Psoas muscle (tissue), 8 donors: ENCODE results near the gene OR2L8. TPM values are rescaled to one million over a fixed set of nuclear protein-coding genes. Genes with fewer than 3 reads are reported as not detected.

Experiments
- ATAC-seq, 4 donors: fragments of 200-7000 bp; cut with Tn5 transposase; one replicate each; pipeline ENCODE4 v1.9.1; 2020; ENCODE audit warnings: moderate library complexity in 3 of 4, mild to moderate bottlenecking in 2 of 4
- DNase-seq, 2 donors: peaks; one replicate each; pipeline ENCODE4 v3.0.0-alpha.2; 2020
- H3K27ac ChIP-seq: fragments of 200-600 bp; one replicate; pipeline ENCODE4 v1.8.0; 2022
- H3K27me3 ChIP-seq, 3 donors: fragments of 200-600 bp in 1 of 3; one replicate each; pipeline versions ENCODE4 v1.6.1 to v1.8.0; 2013 to 2022; ENCODE audit warnings: low read length in 2 of 3, mild to moderate bottlenecking in 2 of 3, moderate library complexity in 1 of 3; ENCODE audit not compliant: insufficient read depth in 3 of 3
- H3K36me3 ChIP-seq, 2 donors: fragments of 200-600 bp in 1 of 2; one replicate each; pipeline versions ENCODE4 v1.6.1 to v1.8.0; 2013 to 2022; ENCODE audit warnings: low read depth in 1 of 2, mild to moderate bottlenecking in 1 of 2, moderate library complexity in 1 of 2; ENCODE audit not compliant: insufficient read depth in 1 of 2
- H3K4me1 ChIP-seq: fragments of 200-600 bp; one replicate; pipeline ENCODE4 v1.8.0; 2022
- H3K4me3 ChIP-seq: fragments of 200-600 bp; one replicate; pipeline ENCODE4 v1.8.0; 2022; ENCODE audit warnings: mild to moderate bottlenecking
- H3K9me3 ChIP-seq: fragments of 200-600 bp; one replicate; pipeline ENCODE4 v1.8.0; 2022
- WGBS, 3 donors: extraction: QIAGEN DNeasy Blood & Tissue Kit; methylation state at CpG; one replicate each; pipeline versions ENCODE4 v1.1.6 to v1.1.7; 2013; 5-methylcytosine and 5-hydroxymethylcytosine counted together
- intact Hi-C, 2 donors: fragments of 100-400 bp; cut with DNase I; formaldehyde crosslinking; loops; one replicate each; pipeline versions ENCODE4 v1.11.0 to v1.14.2; 2022
- long read RNA-seq, 2 donors: library from polyadenylated mRNA; unstranded; transcript quantifications; one replicate each; pipeline ENCODE4 v2.0.0, GENCODE V29; 2021
- polyA plus RNA-seq, 3 donors: library from polyadenylated mRNA; stranded (reverse); fragments of 200-250 nt; gene quantifications; one replicate each; pipeline ENCODE4 v1.2.3, GENCODE V29; 2013
- total RNA-seq, 4 donors: library from RNA; stranded (reverse); fragmentation: NEBNext Ultra II Directional in 2 of 4; extraction: Animal tissue kit (Norgen Biotek cat#: 25700) in 2 of 4; gene quantifications; one replicate each; pipeline versions ENCODE4 v1.2.1 to v1.2.4, GENCODE V29; 2021 to 2023
- TF ChIP-seq, protein P1 (sequence below): fragments of 200-600 bp; IDR thresholded peaks from one replicate; pipeline ENCODE4 v1.8.0; 2022; ENCODE audit warnings: antibody characterized with exemption
- donor health status: healthy with polysubstance abuse.
- donor health status: DM: no; HTN: no; CAD: no; lungs with moderate emphysema.
- donor health status: Bipolar disorder and iron deficiency.
- donor health status: healthy.
- donor health status: DM: yes; HTN: yes; CAD: no.
- donor health status: DM: no; HTN: no; CAD: no.
- donor health status: DM: no; HTN: no; CAD: no.
- donor health status: DM: yes; HTN: yes; CAD: no.

OR2L8 gene, protein sequence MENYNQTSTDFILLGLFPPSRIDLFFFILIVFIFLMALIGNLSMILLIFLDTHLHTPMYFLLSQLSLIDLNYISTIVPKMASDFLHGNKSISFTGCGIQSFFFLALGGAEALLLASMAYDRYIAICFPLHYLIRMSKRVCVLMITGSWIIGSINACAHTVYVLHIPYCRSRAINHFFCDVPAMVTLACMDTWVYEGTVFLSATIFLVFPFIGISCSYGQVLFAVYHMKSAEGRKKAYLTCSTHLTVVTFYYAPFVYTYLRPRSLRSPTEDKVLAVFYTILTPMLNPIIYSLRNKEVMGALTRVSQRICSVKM
- total RNA-seq, result not detected
- polyA plus RNA-seq, result not detected
- long read RNA-seq, donor 1, result 0 reads
- long read RNA-seq, donor 2, result 0 reads

DNA sequence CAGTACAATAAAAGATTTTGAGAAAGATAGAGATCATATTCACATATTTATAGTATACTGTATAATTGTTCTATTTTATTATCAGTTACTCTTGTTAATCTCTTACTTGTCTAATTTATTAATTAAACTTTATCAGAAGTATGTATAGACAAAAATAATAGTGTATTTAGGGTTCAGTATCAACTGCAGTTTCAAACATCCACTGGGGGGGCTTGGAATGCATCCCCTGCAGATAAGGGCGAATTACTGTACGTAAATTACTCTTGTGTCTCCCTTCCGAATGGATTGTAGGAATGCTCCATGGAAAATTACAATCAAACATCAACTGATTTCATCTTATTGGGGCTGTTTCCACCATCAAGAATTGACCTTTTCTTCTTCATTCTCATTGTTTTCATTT, at the start of gene OR2L8:
OR2L8 (plus strand) TSS at position 301 of the 400 bp plus-strand sequence; CDS start at position 301, 0 bp downstream.
- ATAC-seq, result no peak
- H3K27me3 ChIP-seq, result no peaks in the 10 kb centered on the region
- H3K4me3 ChIP-seq, result no peak within 1 kb of the TSS
- H3K4me1 ChIP-seq, result no peaks in the 10 kb centered on the region
- no peak within 1 kb of the TSS for H3K27ac ChIP-seq
- WGBS, 3 donors, result 77 to 91% (median 83%) methylated on average over 3 of the region's 3 CpGs
- TF ChIP-seq, protein P1, sequence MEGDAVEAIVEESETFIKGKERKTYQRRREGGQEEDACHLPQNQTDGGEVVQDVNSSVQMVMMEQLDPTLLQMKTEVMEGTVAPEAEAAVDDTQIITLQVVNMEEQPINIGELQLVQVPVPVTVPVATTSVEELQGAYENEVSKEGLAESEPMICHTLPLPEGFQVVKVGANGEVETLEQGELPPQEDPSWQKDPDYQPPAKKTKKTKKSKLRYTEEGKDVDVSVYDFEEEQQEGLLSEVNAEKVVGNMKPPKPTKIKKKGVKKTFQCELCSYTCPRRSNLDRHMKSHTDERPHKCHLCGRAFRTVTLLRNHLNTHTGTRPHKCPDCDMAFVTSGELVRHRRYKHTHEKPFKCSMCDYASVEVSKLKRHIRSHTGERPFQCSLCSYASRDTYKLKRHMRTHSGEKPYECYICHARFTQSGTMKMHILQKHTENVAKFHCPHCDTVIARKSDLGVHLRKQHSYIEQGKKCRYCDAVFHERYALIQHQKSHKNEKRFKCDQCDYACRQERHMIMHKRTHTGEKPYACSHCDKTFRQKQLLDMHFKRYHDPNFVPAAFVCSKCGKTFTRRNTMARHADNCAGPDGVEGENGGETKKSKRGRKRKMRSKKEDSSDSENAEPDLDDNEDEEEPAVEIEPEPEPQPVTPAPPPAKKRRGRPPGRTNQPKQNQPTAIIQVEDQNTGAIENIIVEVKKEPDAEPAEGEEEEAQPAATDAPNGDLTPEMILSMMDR, result no peak
- H3K36me3 ChIP-seq, result no peaks in the 10 kb centered on the region
- intact Hi-C loops, result no loop called here
- DNase-seq, result no peak
- H3K9me3 ChIP-seq, result peaks cover 5% of the 10 kb centered on the region

- TF ChIP-seq, protein P1, result no peak
- 73 to 79% (median 79%) methylated on average over 6 of the region's 6 CpGs for WGBS, 3 donors
- Histone ChIP-seq H3K9me3 (no peaks in the 10 kb centered on the region), H3K36me3 (no peaks in the 10 kb centered on the region), H3K4me1 (no peaks in the 10 kb centered on the region), H3K27ac (no peak overlapping the region), H3K27me3 (no peaks in the 10 kb centered on the region), H3K4me3 (no peak overlapping the region)
- intact Hi-C loops, result no loop called here
- DNase-seq (no peak), ATAC-seq (no peak)
Observed at GRCh38 chr1:247904122-247904521, 44.5 kb upstream of the OR2L8 start.

GRCh38 chr1:247905181-247905580, 43.5 kb upstream of the OR2L8 start:
- ATAC-seq, result no peak
- no peaks in the 10 kb centered on the region for H3K9me3 ChIP-seq
- no peaks in the 10 kb centered on the region for H3K36me3 ChIP-seq
- H3K27ac ChIP-seq, result no peak overlapping the region
- TF ChIP-seq, protein P1, result no peak
- DNase-seq, result no peak
- 89 to 93% (median 90%) methylated on average over 13 of the region's 13 CpGs for WGBS, 3 donors
- H3K4me1 ChIP-seq, result no peaks in the 10 kb centered on the region
- H3K4me3 ChIP-seq, result no peak overlapping the region
- intact Hi-C loops, result no loop called here
- H3K27me3 ChIP-seq, result no peaks in the 10 kb centered on the region

- ATAC-seq (no peak), DNase-seq (no peak)
- intact Hi-C loops, result no loop called here
- no peaks in the 10 kb centered on the region for H3K9me3 ChIP-seq
- no peak overlapping the region for H3K27ac ChIP-seq
- H3K27me3 ChIP-seq, result no peaks in the 10 kb centered on the region
- H3K4me3 ChIP-seq, result peak overlapping the region; percentile 1
- TF ChIP-seq, protein P1, result no peak
- H3K36me3 ChIP-seq, result no peaks in the 10 kb centered on the region
- no peaks in the 10 kb centered on the region for H3K4me1 ChIP-seq
- WGBS, 3 donors, result 64 to 73% (median 72%) methylated on average over 9 of the region's 9 CpGs
Observed at GRCh38 chr1:247905910-247906503, 42.7 kb upstream of the OR2L8 start.
